HepG2 (cell line): Measurements from ENCODE around the gene P2RX1.

Source experiments
- CTCF ChIP-seq: sonication (generic); formaldehyde crosslinking; IDR thresholded peaks from 2 replicates; pipeline ENCODE4 v1.5.0; 2020; ENCODE audit warnings: mild to moderate bottlenecking, missing genetic modification reagents, moderate library complexity
- IRX3 ChIP-seq: sonication (generic); formaldehyde crosslinking; IDR thresholded peaks from 2 replicates; pipeline ENCODE4 v1.8.1; 2023; ENCODE audit warnings: mild to moderate bottlenecking, low read depth, missing genetic modification reagents, borderline replicate concordance
- PBX3 ChIP-seq: sonication (generic); formaldehyde crosslinking; IDR thresholded peaks from 2 replicates; pipeline ENCODE4 v1.8.1; 2023; ENCODE audit warnings: missing genetic modification reagents, inconsistent platforms, borderline replicate concordance
- SRY ChIP-seq: sonication (generic); formaldehyde crosslinking; IDR thresholded peaks from 2 replicates; pipeline ENCODE4 v1.8.0; 2022; ENCODE audit warnings: mild to moderate bottlenecking, missing genetic modification reagents
- ZBTB1 ChIP-seq: sonication (generic); formaldehyde crosslinking; IDR thresholded peaks from 2 replicates; pipeline ENCODE4 v1.4.0; 2020; ENCODE audit warnings: missing genetic modification reagents, borderline replicate concordance
- ZNF234 ChIP-seq: sonication (generic); formaldehyde crosslinking; conservative IDR thresholded peaks from 2 replicates; pipeline ENCODE4 v1.5.1; 2020; ENCODE audit warnings: mild to moderate bottlenecking, missing genetic modification reagents
- ZNF609 ChIP-seq: sonication (generic); formaldehyde crosslinking; IDR thresholded peaks from 2 replicates; pipeline ENCODE4 v1.4.0; 2020; ENCODE audit warnings: mild to moderate bottlenecking, missing genetic modification reagents, borderline replicate concordance
- TF ChIP-seq, protein P1 (sequence below): IDR thresholded peaks from 2 replicates; pipeline ENCODE4 v1.6.1; 2012; ENCODE audit warnings: inconsistent platforms

- no peak for TF ChIP-seq CTCF (CRISPR knock-in tag)
- TF ChIP-seq PBX3, result no peak
- TF ChIP-seq, protein P1, sequence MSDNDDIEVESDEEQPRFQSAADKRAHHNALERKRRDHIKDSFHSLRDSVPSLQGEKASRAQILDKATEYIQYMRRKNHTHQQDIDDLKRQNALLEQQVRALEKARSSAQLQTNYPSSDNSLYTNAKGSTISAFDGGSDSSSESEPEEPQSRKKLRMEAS, result no peak
- TF ChIP-seq ZBTB1 (CRISPR knock-in tag), result no peak
- no peak for TF ChIP-seq IRX3
- TF ChIP-seq ZNF609 (CRISPR knock-in tag), result no peak
- no peak for TF ChIP-seq SRY
- no peak for TF ChIP-seq ZNF234 (CRISPR knock-in tag)
These were observed 55.1 kb downstream of the P2RX1 start for GRCh38 chr17:3860939-3861700.
